Immature natural killer cell (primary cell): ENCODE data around the gene ADRA2A. TPM values are rescaled to one million over a fixed set of nuclear protein-coding genes. Genes with fewer than 3 reads are reported as not detected.

Experiments used
- DNase-seq, 3 donors: peaks; one replicate each; pipeline ENCODE4 v3.0.0; 2022; ENCODE audit warnings: mixed read lengths in 1 of 3
- H3K27ac Mint-ChIP-seq, 6 donors: one replicate each; pipeline ENCODE4 v1.8.0; 2020; ENCODE audit warnings: mixed read lengths in 6 of 6, mild to moderate bottlenecking in 5 of 6, inconsistent platforms in 4 of 6, moderate library complexity in 3 of 6
- H3K27me3 Mint-ChIP-seq, 3 donors: one replicate each; pipeline ENCODE4 v1.8.0; 2020 to 2021; ENCODE audit warnings: low read depth in 3 of 3, mild to moderate bottlenecking in 3 of 3, mixed read lengths in 3 of 3, moderate library complexity in 3 of 3, inconsistent platforms in 1 of 3
- H3K36me3 Mint-ChIP-seq, 3 donors: one replicate each; pipeline ENCODE4 v1.8.0; 2020; ENCODE audit warnings: mixed read lengths in 3 of 3, inconsistent platforms in 2 of 3, mild to moderate bottlenecking in 2 of 3
- H3K4me1 Mint-ChIP-seq, 2 donors: one replicate each; pipeline ENCODE4 v1.8.0; 2020; ENCODE audit warnings: inconsistent platforms in 2 of 2, mild to moderate bottlenecking in 2 of 2, mixed read lengths in 2 of 2, moderate library complexity in 1 of 2
- H3K4me3 Mint-ChIP-seq, 5 donors: one replicate each; pipeline ENCODE4 v1.8.0; 2020; ENCODE audit warnings: mild to moderate bottlenecking in 5 of 5, mixed read lengths in 5 of 5, inconsistent platforms in 3 of 5, moderate library complexity in 3 of 5
- H3K9me3 Mint-ChIP-seq, 6 donors: one replicate each; pipeline ENCODE4 v1.8.0; 2020; ENCODE audit warnings: mild to moderate bottlenecking in 6 of 6, mixed read lengths in 6 of 6, inconsistent platforms in 4 of 6, moderate library complexity in 3 of 6
- polyA plus RNA-seq, 3 donors: library from polyadenylated mRNA; unstranded; fragments of 300-500 nt; fragmentation: Illumina TruSeq; gene quantifications; one replicate each; pipeline ENCODE4 v1.2.3, GENCODE V29; 2021

ADRA2A gene
- polyA plus RNA-seq, 3 donors from 2014 or later = not detected

DNA sequence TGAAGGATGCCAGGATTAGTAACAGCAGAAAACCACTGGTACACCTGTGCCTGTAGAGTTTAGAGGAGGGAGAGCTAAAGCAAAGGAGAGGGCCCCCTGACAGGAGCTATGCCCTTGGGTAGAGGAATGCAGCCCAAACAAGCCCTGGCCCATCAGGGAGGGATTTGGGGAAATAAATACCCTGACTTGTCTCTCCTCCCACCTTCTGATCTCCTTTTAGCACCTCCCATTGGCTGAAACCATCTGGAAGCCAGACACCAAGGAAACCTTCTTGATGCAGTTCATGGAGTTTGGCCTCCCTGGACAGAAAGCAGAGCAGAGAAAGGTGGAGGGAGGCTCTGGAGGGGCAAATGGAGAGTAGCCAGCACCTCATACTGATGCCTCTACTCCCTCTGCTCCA, 45.3 kb downstream of the ADRA2A start:
- peaks cover 0 to 14% (median 4%) of the 10 kb centered on the region in 3 donors for H3K27me3 Mint-ChIP-seq
- DNase-seq = no peak

DNA sequence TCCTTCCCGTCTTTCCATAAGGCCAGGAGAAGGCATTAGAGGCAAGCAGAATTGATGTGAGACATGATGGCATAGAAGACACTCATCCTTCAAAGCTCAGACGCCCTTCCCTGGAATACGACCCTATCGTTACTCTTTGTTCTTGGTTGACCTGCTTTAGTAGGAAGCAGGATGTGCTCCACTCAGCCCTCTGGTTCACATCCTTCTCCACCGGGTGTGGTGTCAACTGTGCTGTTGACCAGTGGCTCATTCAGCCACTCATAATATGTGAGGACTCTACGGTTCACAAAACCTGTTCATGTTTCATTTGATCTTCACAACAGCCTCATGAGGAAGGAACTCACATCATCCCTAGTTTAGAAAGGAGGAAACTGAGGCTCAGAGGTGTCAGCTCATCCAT, 47.1 kb downstream of the ADRA2A start:
- Mint-ChIP-seq H3K9me3 (peaks cover 0 to 2% (median 0%) of the 10 kb centered on the region in 6 donors), H3K4me3 (no peak overlapping the region), H3K27ac (no peak overlapping the region), H3K4me1 (no peaks in the 10 kb centered on the region), H3K27me3 (peaks cover 0 to 8% (median 8%) of the 10 kb centered on the region in 3 donors), H3K36me3 (no peaks in the 10 kb centered on the region)
- DNase-seq = no peak

More for the DNA sequence above, 45.3 kb downstream of the ADRA2A start:
- H3K36me3 Mint-ChIP-seq = no peaks in the 10 kb centered on the region
- no peak overlapping the region for H3K27ac Mint-ChIP-seq
- H3K9me3 Mint-ChIP-seq = peaks cover 0 to 2% (median 0%) of the 10 kb centered on the region in 6 donors
- H3K4me3 Mint-ChIP-seq = no peak overlapping the region
- no peaks in the 10 kb centered on the region for H3K4me1 Mint-ChIP-seq

DNA sequence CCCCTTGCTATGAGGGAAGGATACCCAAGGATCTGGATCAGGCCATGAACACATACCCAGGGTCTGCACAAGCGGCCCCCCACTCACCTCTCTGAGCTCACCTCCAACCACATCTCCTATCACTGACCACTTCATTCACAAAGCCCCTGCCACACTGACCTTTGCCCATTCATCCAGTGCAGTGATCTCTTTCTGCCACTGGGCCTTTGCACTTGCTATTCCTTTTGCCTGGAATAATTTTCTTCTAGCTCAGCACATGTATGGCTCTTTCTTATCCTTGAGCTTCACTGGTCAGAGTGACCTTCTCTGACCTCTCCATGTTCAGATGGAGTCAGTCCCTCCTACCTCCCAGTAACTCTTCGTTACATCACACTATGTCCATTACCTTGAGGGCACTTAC, 48.3 kb downstream of the ADRA2A start:
- no peak for DNase-seq
- Mint-ChIP-seq H3K4me3 (no peak overlapping the region), H3K27me3 (peaks cover 0 to 8% (median 8%) of the 10 kb centered on the region in 3 donors), H3K9me3 (peaks cover 0 to 2% (median 0%) of the 10 kb centered on the region in 6 donors), H3K36me3 (no peaks in the 10 kb centered on the region), H3K4me1 (no peaks in the 10 kb centered on the region), H3K27ac (no peak overlapping the region)

DNA sequence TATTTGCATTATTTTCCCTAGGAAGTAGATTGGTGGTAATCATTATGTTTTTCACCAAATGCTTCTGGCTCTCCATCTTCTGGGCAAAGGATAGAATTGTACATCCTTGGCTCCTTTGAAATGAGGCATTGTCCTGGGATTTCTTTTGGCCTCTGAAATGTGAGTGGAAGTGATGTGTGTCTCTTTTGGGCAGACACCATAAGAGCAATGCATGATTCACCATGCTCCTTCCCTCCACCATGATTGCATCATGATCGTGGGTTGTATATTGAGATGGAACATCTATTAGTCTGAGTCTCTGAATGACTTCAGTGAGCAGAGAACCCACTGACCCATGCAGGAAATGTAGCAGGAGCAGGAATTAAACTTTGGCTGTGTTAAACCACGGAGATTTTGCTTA, 49.2 kb downstream of the ADRA2A start:
- Mint-ChIP-seq H3K27me3 (peaks cover 0 to 7% (median 6%) of the 10 kb centered on the region in 3 donors), H3K27ac (no peak overlapping the region), H3K9me3 (peaks cover 0 to 2% (median 0%) of the 10 kb centered on the region in 6 donors), H3K36me3 (no peaks in the 10 kb centered on the region), H3K4me3 (no peak overlapping the region), H3K4me1 (no peaks in the 10 kb centered on the region)
- DNase-seq = no peak

DNA sequence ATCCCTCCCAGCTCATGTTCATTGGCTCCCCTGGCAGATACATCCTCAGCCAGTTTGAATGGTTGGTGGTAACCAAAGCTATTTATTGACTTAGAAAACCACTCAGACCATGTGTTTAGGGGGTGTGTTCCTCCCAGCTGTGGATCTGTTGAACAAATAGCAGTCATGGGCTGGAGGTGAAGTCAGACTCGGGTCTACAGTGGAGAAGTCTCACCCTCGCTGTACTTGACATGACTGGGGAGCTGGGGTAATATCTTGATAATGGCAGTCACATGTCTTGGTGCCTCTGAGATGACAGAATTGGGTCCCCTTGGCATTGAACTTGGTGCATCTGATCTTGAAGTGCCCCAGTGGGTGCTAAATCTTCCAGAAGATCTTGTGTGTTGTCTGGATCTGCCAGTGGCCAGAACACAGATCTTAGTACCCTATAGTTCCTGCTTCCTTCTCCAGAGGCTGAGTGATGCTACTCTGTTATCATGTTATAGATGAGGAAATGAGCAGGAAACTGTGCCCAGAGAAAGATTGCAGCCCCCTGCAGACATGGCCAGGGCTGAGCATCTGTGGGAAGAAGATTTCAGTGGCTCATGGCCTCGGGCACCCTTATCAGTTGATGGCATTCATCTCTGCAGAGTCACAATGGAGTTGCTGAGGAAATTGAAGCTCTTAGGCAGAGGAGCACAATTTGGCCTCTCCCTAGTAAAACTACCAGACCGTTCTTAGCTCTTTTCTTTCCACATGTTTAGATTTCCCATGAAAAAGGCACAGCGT, 50.4 kb downstream of the ADRA2A start:
- Mint-ChIP-seq H3K9me3 (peaks cover 0 to 2% (median 0%) of the 10 kb centered on the region in 6 donors), H3K4me1 (no peaks in the 10 kb centered on the region), H3K4me3 (no peak overlapping the region), H3K27ac (no peak overlapping the region), H3K27me3 (peaks cover 0 to 6% (median 2%) of the 10 kb centered on the region in 3 donors), H3K36me3 (no peaks in the 10 kb centered on the region)
- DNase-seq = no peak

DNA sequence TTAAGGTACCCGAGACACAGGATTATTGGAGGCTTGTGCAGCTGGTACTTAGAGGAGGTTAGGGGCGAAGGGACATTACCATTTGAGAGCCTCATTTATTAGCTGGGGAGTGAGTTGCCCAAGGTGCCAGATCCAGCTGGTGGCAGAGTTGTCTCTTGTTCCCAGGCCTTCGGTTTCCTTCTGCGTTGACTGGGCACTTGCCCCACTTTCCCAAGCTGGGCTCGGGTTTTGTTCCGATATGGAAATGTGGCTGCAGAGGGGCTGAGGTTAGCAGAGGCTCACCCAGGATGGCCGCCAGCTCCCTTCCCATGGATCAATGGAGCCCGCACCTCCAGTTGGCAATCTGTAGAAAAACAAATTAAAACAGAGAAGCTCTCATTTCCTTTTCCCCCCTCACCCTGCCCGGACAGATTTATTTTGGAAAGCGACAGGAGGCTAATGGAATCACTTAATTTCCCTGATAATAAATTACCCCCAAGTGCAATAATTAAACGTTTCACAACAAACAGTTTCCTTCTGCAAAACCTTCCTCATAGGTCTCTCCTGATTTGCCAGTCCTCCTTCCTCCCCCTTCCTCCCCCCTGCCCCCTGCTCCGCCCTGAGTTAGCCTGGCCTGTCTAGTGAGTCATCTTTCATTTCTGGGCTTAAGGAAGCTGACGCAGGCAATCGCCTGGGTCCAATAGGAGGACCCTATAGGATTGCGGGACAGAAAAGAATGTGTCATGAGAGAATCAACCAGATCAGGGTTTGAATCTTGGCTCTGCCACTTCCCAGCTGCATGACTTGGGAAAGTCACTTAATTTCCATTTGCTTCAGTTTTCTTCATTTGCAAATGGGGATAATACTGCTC, 51.7 kb downstream of the ADRA2A start:
- no peaks in the 10 kb centered on the region for H3K36me3 Mint-ChIP-seq

DNA sequence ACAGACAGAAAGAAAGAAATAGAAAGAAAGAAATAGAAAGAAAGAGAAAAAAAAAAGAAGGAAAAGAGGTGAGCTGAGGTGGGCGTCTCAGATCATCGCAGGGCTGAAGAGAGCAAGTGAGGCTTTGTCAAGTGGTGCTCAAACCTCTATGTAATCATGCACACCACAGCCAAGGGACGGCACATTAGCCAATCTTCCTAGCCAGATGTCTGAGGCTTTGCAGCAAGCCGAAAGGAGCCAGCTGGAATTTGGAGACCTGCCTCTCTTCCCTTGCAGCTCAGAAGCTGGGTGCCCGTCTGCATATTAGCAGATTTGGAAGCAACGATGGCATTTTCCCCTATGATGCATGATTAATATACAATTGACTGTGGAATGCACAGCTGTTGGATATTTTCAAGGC, 52.5 kb downstream of the ADRA2A start:
- peaks cover 0 to 6% (median 5%) of the 10 kb centered on the region in 3 donors for H3K27me3 Mint-ChIP-seq
- no peaks in the 10 kb centered on the region for H3K36me3 Mint-ChIP-seq
- DNase-seq = no peak
- H3K9me3 Mint-ChIP-seq = peaks cover 0 to 5% (median 0%) of the 10 kb centered on the region in 6 donors
- no peak overlapping the region for H3K4me3 Mint-ChIP-seq
- H3K27ac Mint-ChIP-seq = no peak overlapping the region
- H3K4me1 Mint-ChIP-seq = no peaks in the 10 kb centered on the region

More for the DNA sequence above, 51.7 kb downstream of the ADRA2A start:
- H3K4me1 Mint-ChIP-seq = no peaks in the 10 kb centered on the region
- H3K27me3 Mint-ChIP-seq = peaks cover 0 to 6% (median 5%) of the 10 kb centered on the region in 3 donors
- DNase-seq = no peak
- H3K4me3 Mint-ChIP-seq = no peak overlapping the region
- H3K9me3 Mint-ChIP-seq = peaks cover 0 to 2% (median 0%) of the 10 kb centered on the region in 6 donors
- no peak overlapping the region for H3K27ac Mint-ChIP-seq

DNA sequence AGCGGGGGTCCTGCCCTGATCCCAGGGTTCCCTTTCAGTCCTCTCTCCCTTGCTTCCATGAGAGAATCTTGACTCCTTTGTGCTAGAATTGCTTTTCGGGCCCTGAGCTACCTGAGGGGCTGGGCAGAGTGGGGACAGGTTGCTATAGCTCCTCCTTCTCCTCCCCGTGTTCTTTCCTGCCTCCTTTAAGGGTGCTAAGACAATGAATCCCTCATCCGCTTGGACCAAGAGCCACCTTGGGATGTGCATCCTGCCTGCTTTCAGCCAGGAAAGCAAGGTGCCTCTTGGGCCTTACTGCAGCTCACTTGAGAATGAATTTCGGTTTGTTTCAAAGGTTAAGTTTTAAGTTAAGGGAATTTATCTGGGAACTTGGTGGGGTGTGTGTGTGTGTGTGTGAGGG, 53.6 kb downstream of the ADRA2A start:
- H3K36me3 Mint-ChIP-seq = no peaks in the 10 kb centered on the region
- H3K4me1 Mint-ChIP-seq = no peaks in the 10 kb centered on the region
- DNase-seq = no peak
- H3K9me3 Mint-ChIP-seq = peaks cover 0 to 5% (median 0%) of the 10 kb centered on the region in 6 donors
- peaks cover 3 to 6% (median 5%) of the 10 kb centered on the region in 3 donors for H3K27me3 Mint-ChIP-seq
- H3K4me3 Mint-ChIP-seq = no peak overlapping the region
- H3K27ac Mint-ChIP-seq = no peak overlapping the region

Other genes with a start within 250 kb of the ADRA2A start
- 100 to 1,000 TPM; 212 to 318 (median 231) TPM for gene PDCD4, start 205.1 kb upstream of the ADRA2A start, polyA plus RNA-seq
- 10 to 100 TPM; 17.0 to 26.8 (median 18.3) TPM for gene BBIP1, start 157.8 kb upstream of the ADRA2A start, polyA plus RNA-seq
- 10 to 100 TPM; 52.6 to 68.8 (median 52.8) TPM for gene SHOC2, start 157.4 kb upstream of the ADRA2A start, polyA plus RNA-seq